Lower leg skin (tissue), 3 donors: ENCODE measurements around the gene INPP4B.

ENCODE experiments used
- CTCF ChIP-seq, 3 donors: fragments of 450-650 bp; IDR thresholded peaks; one replicate each; pipeline ENCODE4 v1.5.1; 2016; ENCODE audit warnings: antibody characterized with exemption in 3 of 3, mild to moderate bottlenecking in 3 of 3, moderate library complexity in 2 of 3
- POLR2A ChIP-seq, 2 donors: fragments of 450-650 bp; IDR thresholded peaks; one replicate each; pipeline ENCODE4 v1.6.1; 2016 to 2017; ENCODE audit warnings: antibody characterized with exemption in 2 of 2, mild to moderate bottlenecking in 1 of 2, moderate library complexity in 1 of 2

- TF ChIP-seq CTCF (IDR thresholded peaks at IDR 0.05) = no peak
- TF ChIP-seq POLR2A (IDR thresholded peaks at IDR 0.05) = no peak
These were observed 439.6 kb downstream of the INPP4B start for GRCh38 chr4:142406499-142406835.
